Activated gamma-delta T cell (primary cell): Measurements from ENCODE around the gene PEX7.
"Not testable (repeated sequence)": the region's sequence is repeated elsewhere in the genome, so short reads cannot be mapped to it uniquely, and the experiment has no call there.

Experiments
- DNase-seq: peaks from one replicate; lab custom pipeline; 2025; lab: John Stamatoyannopoulos, UW

Gene PEX7

DNA sequence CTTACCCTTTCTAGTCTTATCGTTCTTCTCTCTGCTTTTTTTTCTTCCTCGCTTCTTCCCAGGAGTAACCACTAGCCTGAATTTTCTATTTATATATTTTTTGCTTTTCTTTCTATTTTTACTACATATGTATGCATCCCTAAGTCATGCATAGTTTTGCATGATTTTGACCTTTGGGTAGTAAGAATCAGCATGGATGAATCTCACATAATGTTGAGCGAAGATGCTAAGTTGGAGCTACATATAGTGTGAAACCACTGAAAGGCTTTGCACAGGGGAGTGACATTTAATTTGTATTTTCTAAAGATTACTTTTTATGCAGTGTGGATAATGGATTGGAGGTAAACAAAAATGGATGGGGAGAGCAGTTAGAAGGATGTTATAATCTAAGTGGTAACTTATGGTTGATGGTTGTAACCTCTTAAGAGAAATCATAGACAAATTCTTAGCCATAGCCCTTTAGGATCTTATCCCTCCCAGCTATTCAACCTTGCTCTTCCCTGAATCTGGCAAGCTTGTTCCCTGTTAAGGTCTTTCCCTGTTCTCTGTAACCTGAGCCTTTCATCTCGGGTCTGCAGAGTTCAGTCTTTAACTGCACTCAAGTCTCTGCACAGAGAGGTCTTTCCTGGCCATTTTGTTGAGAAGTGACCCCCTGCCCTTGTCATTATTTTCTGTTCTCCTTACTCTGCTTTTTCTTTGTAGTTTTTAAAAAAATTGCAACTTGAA, 18.0 kb downstream of the PEX7 start:
- DNase-seq: no peak

DNA sequence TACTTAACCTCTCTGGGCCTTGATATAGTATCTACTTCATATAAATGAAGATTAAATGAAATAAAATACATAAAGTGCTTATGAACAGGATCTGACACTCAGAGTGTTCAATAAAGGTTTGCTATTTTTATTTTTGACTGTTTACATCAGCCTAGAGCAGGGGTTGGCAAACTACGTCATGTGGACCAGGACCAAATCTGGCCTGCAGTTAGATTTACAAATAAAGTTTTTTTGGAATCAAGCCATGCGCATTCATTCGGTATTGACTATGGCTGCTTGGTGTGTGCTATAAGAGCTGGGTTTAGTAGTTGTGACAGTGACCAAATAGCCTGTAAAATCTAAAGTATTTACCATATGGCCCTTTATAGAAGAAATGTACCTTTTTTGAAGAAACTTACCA, 20.8 kb downstream of the PEX7 start:
- DNase-seq: no peak

DNA sequence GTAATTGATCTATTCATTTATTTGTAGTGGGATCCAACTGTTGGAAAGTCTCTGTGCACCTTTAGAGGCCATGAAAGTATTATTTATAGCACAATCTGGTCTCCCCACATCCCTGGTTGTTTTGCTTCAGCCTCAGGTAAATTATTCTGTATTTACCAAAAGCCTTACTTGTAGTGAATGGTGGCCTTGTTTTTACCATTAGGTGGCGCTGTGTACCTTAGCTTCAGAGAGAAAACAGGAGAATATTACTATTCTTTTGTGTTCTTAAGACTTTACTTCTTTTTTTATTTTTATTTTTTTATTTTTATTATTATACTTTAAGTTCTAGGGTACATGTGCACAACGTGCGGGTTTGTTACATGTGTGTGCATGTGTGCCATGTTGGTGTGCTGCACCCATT, 23.7 kb downstream of the PEX7 start:
- DNase-seq: no peak

DNA sequence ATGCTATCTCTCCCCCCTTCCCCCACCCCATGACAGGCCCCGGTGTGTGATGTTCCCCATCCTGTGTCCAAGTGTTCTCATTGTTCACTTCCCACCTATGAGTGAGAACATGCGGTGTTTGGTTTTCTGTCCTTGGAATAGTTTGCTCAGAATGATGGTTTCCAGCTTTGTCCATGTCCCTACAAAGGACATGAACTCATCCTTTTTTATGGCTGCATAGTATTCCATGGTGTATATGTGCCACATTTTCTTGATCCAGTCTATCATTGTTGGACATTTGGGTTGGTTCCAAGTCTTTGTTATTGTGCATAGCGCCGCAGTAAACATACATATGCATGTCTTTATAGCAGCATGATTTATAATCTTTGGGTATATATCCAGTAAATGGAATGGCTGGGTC, 24.1 kb downstream of the PEX7 start:
- not testable (repeated sequence) for DNase-seq

DNA sequence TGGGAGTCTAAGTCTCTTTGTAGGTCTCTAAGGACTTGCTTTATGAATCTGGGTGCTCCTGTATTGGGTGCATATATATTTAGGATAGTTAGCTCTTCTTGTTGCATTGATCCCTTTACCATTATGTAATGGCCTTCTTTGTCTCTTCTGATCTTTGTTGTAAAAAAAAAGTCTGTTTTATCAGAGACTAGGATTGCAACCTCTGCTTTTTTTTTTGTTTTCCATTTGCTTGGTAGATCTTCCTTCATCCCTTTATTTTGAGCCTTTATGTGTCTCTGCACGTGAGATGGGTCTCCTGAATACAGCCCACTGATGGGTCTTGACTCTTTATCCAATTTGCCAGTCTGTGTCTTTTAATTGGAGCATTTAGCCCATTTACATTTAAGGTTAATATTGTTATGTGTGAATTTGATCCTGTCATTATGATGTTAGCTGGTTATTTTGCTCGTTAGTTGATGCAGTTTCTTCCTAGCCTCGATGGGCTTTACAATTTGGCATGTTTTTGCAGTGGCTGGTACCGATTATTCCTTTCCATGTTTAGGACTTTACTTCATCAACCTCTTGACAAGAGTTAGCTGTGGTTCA, 27.7 kb downstream of the PEX7 start:
- not testable (repeated sequence) for DNase-seq

DNA sequence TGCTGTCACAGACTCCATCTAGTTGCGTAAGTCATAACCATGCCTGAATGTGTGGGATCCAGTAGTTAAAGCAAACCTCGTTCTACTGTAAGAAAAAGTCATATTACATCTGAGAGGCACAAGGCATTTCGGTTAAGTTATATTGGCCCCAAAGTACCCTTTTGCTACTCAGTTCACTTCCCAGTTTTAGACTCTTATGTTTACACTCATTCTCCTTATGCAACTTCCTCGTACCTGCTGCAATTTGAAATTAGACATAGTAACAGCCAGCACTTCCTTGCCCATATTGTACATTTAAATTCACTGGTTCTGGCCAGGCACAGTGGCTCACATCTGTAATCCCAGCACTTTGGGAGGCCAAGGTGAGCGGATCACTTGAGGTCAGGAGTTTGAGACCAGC, 37.0 kb downstream of the PEX7 start:
- no peak for DNase-seq

DNA sequence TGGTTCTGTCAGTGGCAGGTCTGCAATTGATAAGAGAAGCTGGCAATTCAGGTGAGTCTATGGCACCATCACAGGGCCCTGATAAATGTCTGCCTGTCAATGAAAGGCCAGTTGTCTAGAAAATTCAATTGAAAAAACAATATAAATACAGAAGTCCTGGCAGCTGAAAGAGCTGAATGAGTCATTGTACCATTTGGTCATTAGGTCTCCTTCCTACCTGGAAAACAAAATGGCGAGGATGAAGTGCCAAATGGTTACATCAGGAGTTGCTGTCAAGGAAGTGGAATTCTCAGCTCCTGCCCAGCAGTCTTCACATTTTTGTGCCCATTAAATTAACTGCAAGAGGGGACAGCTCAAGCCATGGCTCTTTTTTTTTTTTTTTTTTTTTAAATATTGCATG, 37.7 kb downstream of the PEX7 start:
- DNase-seq: no peak

DNA sequence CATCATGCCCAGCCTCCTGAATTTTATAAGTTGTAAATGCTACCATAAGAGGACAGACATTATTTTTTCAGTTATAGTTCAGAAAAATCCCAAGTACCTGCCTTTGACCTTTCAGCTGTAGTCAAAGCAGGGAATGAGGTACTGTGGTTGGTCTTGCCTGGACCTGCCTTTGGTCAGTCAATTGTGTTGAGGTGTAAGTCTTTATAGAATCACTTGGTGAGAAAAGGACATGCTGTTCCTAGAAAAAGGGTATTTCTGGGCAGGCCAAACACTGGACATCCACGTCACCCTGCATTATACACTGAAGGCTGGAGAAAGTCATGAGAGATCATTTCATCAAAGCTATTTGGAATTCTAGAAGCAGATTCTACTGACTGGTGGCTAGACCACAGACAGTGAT, 40.3 kb downstream of the PEX7 start:
- DNase-seq: no peak

DNA sequence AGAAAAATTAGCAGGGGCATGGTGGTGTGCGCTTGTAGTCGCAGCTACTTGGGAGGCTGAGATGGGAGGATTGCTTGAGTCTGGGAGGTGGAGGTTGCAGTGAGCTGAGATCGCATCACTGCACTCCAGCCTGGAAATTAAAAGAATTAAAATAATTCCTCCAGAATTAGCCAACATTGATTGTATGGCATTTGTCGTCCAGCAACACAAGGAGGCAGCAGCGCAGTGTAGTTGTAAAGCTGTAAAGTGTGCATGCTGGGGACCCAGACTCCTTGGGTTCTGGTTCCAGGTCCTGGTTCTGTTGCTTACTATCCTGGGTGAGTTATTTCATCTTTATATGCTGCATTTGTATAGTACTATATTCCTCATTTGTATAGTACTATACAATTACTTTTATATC, 41.4 kb downstream of the PEX7 start:
- no peak for DNase-seq

DNA sequence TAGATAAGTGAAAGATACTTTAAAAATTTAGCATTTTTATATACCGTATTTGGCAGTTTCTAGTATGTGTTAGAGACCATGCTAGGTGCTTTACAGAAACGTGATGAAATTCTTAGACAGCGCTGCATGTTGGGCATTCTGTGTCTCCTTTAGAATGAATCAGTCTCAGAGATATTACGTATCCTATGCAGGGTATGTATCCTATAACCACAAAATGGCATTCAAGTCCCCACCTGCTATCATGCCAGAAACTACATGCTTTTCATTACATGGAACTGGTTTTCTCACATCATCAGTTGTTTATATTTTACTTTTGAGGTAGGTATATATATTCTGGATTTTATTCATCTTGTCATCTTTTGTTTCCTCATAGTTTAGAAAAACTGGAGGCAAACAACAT, 42.3 kb downstream of the PEX7 start:
- no peak for DNase-seq

DNA sequence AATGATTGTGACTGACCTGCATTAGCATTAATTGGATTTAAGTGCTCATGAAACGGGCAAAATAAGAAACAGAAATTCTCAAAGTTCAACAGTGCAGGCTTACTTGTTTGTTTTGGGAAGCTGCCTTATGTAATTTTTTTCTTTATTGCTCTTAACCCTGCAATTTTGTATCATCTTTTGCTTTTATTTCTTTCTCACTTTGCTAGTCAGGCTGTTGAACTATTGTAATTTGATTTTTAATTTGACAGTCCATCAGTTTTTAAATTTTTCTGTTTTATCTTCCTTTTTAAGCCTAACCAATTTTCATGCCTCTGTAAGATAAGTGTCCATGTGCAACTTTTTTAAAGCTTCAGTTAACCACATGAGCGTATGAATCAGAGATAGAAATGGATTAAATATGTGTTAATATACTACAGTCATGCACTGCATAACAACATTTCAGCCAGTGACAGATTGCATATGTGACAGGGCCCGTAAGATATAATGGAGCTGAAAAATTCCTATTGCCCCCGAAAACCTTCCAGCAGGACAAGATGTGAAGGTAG, 44.6 kb downstream of the PEX7 start:
- no peak for DNase-seq

DNA sequence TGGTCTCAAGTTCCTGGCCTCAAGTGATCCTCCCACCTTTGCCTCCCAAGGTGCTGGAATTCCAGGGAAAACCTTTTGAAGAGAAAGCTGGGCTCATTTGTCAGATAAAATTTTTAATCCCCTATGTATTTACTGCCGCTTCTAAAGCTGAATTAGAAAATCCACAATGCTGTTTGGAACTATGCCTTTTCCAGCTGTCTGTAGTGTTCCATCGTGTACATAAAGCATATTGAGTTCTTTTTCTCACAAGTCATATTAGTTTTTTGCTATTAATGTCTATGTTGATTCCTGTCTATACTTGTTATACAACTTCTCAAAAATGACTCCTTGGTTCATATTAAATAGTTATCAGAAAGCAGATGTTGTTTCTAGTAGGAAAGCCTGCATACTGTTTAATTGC, 47.1 kb downstream of the PEX7 start:
- no peak for DNase-seq

DNA sequence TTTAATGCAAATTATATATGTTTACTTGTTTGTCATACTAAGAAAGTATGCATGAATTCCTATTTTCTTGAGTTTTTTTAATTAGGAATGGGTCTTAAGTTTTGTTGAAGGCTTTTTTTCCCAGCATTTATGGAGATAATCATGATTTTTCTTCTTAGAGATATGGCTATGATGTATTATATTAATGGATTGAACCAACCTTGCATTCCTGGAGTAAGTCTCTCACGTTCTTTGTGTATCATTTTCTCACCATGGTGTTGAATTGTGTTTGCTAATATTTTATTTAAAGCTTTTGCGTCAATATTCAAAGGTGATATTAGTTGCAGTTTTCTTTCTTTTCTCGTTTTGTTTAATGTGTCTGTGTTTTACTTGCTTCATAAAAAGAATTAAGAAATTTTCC, 51.4 kb downstream of the PEX7 start:
- DNase-seq: no peak

DNA sequence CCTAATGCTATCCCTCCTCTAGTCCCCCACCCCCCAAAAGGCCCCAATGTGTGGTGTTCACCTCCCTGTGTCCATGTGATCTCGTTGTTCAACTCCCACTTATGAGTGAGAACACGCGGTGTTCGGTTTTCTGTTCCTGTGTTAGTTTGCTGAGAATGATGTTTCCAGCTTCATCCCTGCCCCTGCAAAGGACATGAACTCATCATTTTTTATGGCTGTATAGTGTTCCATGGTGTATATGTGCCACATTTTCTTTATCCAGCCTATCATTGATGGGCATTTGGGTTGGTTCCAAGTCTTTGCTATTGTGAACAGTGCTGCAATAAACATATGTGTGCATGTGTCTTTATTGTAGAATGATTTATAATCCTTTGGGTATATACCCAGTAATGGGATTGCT, 54.1 kb downstream of the PEX7 start:
- DNase-seq: not testable (repeated sequence)

DNA sequence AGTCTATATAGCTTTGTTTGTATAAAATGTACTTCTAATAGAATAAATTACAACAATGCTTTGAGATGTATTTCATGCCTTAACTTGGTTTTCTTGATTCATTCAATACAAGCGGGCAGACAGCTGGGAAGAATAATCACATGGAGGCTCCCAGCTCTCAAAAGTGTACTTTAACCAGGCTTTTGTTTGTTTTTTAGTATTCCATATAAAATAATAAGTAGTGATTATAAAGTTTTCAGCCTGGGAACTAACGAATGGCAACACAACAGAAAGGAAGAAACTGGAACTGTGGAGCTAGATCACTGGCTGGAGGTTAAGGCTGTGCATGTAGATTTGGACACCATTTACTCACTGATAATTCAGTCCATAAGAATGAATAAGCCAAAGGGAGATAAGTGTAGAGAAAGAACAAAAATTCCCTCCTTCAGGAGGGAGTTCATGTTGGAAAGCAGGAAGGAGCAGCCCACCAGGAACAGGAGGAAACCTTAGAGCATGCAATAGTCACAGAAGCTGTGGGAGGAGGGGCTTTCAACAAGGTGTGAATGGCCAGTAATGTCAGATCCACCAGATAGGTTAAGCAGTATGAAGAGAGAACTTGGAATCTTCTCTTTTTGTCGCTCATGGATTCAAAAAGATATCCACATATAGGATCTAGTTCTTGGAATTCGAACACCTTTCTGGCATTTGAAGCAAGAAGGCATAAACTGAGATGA, 58.5 kb downstream of the PEX7 start:
- no peak for DNase-seq

DNA sequence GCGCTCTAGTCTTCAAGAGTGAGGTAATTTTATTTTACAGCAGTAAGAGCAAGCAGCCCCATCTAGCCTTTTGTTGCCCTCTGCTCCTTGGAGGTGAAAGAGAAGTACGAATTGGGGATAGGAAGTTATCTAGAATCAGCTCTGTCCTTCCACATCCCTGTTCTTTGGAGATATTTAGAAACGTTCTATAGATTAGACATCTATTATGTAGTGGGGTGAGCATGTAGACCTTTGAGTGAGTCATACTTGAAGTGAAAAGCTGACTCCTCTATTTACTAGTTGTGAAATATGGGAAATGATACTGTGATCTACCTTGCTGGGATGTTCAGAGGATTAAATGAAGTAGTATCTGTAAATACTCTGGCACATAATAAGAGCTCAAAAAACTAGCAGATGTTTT, 63.7 kb downstream of the PEX7 start:
- DNase-seq: no peak

DNA sequence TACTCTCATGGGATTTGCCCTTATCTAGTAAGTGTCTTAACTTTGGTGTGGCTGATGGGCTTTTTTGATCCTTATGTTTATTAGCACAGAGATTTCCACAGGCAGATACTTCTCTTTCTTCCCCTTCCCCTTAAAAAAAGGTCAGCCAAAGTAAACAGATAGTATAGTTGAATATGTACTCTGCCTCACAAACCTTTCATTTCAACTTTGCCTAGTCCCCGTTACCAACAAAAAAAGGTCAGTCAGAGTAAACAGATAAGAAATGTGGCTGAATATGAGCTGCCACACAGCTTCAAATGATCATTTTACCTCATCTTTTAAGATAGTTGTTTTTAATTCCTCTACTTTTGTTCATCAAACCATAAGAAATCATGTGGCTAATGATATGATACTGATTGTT, 65.6 kb downstream of the PEX7 start:
- DNase-seq: no peak

DNA sequence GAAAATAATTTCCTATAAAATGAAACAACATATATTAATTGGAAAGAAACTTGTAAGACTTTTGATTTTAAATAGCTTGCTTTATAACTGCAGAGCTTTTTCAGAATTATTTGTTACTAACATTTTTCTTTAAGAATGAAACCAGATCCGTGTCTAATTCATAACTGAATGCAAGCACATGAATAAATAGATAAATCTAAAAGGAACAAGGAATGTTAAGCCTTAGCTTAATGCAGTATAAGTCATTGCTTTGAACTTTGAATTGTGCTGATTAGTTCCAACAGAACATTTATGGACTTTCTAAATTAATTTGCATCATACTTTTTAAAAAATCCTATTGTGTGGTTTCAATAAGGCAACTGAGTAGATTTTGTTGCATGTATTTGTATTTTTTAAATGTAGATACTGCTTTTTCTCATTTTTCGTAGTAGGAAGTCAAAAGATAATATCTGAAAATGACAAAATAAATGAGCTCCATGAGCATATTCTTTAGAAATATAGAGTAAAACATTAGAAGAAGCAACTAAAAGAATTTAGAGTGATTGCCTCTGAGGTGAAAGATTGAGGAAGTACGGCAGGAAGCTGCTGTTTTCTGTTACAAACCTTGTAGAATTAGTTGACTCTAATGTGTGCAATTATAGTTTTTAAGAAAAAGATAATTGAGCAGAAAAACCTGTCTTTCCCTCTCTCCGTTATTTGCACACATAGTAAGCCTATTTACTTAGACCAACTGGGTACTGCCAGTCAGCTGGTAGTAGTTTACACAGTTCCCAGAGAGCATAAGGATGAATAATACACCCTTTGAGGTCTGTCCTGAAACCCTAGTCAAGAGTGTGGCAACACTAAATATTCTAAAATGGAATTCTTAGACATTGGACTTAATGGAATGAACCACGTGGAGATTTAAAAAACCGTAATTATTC, 67.1 kb downstream of the PEX7 start:
- no peak for DNase-seq

DNA sequence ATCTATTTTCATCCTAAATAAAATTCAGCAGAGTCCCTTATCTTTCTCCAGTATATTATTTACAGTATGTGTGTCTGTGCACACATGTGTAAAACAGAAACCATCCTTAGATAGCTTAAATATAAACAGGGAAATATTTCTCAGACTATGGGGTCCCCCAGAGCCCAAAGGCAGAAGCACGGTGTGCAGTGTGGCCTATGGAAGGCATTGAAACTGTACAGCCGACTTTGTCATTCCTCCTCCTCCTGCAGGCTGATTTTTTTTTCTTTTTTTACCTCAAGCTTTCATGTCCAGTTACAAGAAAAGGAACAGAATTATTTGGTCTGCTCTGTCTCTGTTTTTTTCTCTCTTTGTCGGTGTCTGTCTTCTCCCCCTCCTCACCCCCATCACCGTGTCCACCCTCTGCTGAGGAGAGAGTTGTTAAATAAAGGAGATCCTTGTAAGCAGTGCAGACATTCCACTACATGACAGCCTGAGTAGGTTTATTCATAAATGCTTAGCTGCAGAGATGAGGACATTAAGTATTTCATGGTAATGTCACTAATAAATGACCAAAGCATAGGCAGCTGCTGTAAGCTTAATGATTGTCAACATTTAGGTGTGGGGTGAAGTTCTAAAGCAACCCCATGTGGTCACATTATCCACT, 67.9 kb downstream of the PEX7 start:
- no peak for DNase-seq

DNA sequence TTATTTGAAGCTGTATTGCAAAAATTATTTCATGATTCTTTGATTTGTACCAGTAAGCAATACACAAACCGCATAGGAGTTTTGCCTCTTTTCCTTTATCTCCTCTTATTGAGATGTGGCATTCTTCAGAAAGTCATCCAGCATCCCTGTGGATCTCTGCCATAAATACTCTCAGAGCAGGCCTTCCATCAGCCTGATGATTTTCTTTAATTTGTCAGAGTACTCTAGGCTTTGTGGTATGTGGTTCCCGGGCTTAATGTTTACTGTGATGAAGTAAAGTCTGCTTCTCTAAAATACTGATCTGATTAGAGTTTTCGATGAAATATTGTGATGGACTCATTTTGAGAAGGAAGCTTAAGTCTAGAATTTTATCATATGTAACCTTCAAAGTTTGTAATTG, 68.6 kb downstream of the PEX7 start:
- DNase-seq: no peak

DNA sequence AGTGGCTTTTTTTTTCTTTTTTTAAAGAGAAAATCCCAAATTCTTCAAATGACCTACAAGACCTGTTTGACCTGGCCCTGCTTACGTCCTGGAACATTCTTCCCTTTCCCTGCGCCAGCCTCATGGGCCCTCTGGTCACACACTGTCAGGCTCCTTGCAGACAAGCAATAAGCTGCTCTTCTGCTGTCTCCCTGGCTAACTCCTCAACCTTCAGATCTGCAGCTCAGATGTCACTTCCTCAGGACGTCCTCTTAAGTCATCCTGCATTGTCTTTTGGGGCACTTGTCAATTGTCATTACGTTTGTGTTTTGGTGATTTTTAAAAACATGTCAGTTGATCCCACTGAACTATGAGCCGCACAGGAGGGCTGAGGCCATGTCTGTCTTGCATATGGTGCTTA, 70.8 kb downstream of the PEX7 start:
- no peak for DNase-seq

DNA sequence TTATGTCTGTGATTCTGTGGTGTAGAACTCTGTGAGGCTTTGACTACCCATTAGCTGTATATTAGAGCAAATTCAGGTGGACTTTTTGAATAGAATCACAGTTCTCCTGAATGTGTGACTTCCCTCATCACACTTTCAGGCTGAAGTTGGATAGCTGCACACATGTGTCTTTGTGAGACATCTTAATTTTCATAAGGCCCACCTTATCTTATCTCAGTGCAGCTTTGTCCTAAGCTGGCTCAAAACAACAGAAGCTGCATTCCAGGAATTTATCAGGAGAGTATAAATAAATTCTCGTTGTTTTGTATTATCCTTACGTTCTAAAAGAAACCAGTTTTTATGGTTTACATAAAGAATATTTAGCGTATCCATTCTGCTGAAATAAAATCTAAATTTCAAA, 73.5 kb downstream of the PEX7 start:
- DNase-seq: no peak
